ENCODE measurements around the gene ARHGEF4.

The ARHGEF4 gene

DNA sequence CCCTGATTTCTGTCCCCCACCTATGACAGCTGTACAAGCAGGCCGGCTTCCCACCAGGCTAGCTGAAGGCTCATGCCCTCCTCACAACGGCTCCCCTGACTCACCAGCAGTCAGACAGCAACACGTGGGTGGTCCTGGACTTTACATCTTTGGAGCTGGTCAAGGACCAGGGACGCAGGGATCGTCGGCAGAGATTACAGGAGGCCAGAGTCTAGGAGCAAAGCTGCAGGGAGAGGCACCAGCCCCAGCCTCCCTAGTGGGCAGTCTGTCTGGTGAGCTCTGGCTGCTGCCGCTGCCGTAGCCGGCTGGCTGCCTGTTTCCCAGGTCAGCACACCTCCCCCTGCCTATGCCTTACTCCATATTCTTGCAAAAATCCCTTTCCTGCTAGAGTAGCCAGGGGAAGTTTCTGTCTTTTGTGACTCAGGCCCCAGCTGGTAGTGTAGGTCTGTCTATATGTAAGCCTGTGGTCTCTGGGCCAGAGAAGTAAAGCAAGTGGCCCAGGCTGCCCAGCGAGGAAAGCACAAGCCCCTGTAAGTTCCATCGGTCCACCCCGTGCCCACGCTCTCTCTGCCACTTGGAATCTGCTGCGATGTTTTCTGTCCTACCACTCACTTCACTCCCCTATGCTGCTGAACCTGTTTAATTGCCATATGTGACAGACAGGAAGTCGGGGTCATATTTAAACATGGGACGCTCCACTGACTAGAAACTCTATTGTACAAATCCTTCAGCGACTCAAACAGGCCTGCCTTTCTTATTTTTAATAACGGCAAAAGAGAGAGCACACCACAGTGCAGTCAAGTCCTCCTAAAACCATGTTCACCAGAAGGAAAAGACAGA lies 2.4 kb upstream of the ARHGEF4 start:
- no peak for DNase-seq (ENCODE audit: low read depth)

DNA sequence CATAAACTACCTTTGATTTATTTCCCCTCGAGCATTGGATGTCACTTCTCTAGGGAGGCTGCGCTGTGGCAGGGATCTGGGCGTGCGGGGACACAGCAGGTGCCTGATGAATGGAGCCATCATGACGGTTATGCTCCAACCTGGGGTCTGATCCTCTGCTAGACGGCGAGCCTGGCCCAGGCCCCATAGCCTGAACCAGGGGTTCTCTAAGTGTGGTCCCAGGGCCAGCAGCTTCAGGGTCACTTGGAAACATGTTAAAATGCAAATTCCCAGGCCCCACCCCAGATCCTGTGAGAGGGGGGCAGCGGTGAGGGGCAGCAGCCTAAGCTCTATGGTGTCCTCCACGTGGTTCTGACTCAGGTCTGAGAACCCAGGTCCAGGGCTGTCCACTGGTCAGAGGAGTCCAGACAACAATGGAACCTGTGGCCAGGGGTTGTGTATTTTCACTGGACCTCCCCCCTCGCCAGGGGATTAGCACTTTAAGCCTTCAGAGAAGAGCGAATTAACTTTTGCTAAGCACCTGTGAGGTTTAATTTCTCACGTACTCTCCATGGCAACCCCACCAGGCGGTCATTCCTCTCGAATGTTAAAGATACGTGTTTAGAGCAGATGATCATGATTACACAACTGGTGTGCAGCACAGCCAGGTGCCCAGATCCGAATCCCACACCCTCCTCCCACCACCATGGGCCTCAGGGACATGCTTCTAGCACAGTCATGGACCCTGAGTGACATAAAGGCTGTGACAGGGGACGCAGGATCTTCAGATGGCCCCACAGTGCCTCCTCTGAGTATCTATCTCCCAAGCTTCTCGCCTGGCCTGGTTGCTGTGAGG lies 1.6 kb upstream of the ARHGEF4 start:
- DNase-seq (ENCODE audit: low read depth) = no peak

- DNase-seq (ENCODE audit: low read depth) = no peak
These were observed 1.0 kb upstream of the ARHGEF4 start for GRCh38 chr2:130835766-130836015.

DNA sequence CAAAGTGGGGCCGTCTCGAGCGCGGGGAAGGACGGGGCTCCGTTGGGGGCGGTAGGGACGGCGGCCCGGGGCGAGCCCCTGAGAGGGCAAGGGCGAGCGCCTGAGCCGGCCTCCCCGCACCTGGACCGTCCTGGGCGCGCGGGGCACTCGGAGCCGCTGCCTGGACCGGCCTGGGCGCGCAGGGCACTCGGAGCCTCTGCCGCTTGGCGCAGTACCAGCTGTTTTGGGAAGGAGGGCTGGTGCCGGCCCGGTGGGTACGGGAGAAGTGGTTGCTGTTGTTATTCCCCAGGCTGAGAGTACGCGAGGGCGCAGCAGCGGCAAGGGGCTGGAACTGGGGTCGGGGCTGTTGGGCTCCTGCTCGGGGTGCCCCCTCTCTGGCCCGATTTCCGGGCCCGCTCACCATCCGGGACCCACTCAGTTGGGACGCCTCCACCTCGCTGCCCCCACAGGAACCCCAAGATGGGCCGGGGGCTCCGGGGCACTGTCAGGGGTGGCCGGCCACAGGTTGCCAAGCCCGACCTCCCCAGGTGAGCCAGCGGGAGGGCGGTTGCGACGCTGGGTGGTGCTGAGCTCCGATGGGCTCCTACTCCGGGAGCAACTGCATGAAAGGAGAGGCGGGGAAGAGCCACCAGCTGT lies 579 bp downstream of the ARHGEF4 start:
- DNase-seq (ENCODE audit: low read depth) = no peak

DNA sequence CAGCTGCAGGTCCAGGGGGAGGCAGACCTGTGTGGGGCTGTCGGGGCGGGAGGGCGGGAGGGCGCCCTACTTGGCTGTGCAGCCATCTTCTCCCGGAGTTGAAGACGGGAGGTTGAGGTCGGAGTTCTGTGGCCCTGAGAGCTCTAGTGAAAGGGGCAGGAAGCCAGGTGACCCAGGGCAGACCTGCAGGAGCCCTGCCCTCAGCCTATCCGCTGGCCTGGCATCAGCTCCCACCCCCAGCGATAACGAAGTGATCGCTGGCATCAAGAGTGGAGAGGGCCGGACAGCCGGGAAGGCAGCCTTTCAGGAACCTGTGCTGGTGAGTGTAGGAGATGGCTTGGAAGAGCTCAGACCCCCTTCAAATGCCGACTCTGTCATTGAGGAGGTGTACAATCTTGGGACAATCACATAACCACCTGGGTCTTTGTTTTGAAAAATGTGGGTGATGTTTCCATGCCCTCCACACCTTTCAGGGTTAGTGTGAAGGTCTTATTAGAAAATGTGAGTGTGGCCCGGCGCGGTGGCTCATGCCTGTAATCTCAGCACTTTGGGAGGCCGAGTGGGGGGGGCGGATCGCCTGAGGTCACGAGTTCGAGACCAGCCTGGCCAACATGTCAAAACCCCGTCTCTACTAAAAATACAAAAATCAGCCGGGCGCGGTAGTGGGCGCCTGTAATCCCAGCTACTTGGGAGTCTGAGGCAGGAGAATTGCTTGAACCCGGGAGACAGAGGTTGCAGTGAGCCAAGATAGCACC lies 1.3 kb downstream of the ARHGEF4 start:
- no peak for DNase-seq (ENCODE audit: low read depth)

DNA sequence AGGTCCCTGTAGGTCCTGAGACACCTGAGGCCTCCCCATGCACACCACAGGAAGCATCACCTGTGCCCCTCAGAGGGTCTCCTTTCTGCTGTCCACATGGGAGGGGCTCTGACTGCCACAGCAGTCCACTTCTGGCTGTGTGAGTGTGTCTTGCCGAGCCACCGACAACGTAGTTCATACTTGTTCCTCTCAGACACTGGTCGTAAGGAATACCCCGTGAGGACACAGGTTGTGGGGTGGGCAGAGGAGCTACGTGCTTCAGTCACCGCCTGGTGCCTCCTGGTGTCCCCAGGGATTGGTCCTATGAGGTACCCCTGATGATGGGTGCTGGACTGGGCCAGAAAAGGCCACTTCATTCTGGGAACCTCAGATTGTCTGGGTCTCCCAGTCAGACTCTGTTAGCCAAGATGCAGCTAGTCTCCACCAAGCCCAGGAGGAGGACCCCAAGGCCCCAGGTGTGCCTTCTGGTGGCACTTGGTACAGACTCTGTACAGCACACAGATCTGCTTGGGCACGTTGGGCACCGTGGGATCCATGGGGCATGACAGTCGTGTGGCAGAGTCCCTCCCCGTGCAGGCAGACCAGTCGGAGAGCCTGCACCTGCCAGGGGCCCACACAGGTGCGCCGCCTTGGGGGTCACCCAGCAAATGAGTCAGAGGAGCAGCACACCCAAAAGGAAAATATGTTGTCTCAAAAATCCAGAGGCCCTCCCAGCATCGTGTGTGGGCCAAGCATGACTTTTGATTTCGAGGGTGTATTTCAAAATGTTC lies 2.5 kb downstream of the ARHGEF4 start:
- no peak for DNase-seq (ENCODE audit: low read depth)

DNA sequence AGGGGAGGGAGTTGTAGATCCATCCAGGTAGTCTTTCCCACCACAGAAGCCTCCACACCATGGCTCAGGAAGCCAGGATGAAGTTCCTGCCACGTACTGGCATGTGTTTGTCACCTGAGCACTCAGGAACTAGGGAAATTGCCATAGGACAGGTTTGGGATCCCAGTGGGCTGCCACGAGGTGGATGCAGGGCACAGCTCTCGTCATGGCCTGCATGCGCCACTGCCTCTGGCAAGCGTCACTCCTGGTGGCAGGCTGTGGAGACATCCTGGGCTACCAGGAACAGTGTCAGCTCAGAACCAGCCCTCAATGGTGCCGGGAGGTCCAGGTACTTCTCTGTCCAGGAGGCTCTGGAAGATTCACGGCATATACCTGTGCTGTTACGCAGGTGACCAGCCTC lies 3.8 kb downstream of the ARHGEF4 start:
- DNase-seq (ENCODE audit: low read depth) = no peak

DNA sequence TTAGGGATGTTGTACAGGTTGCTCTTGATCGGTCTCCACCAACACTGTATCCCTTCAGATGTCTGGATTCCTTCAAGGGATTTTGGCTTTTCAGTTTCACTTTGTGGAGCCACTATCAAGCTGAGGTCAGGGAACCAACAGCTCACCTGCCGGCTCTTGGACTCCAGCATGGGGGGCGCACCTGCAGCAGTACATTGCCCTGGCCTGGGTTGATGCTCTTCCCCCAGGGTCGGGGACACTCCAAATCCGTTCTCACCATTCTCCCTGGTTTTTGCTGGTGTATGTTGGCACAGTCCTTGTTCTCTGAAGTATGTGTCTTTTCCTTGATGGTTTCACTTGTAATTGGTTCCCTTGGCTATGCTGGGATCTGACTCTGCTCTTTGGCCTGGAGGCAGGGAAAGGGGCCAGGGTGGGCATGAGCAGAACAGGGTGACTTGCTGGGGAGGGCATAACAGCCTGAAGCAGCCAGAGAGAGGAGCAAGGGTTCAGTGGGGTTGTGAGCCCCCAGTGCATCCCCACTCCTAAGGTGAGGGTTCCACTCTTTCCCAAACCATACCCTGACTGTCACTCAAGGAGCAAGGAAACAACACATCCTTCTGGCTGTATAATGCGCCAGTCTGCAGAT lies 5.1 kb downstream of the ARHGEF4 start:
- no peak for DNase-seq (ENCODE audit: low read depth)

- DNase-seq (ENCODE audit: low read depth) = no peak
These were observed 6.1 kb downstream of the ARHGEF4 start for GRCh38 chr2:130842770-130843169.

- DNase-seq (ENCODE audit: low read depth) = no peak
These were observed 6.7 kb downstream of the ARHGEF4 start for GRCh38 chr2:130843321-130843985.

GRCh38 chr2:130844161-130844560 lies 7.4 kb downstream of the ARHGEF4 start:
- DNase-seq (ENCODE audit: low read depth) = no peak

- no peak for DNase-seq (ENCODE audit: low read depth)
These were observed 8.9 kb downstream of the ARHGEF4 start for GRCh38 chr2:130845505-130846085.

DNA sequence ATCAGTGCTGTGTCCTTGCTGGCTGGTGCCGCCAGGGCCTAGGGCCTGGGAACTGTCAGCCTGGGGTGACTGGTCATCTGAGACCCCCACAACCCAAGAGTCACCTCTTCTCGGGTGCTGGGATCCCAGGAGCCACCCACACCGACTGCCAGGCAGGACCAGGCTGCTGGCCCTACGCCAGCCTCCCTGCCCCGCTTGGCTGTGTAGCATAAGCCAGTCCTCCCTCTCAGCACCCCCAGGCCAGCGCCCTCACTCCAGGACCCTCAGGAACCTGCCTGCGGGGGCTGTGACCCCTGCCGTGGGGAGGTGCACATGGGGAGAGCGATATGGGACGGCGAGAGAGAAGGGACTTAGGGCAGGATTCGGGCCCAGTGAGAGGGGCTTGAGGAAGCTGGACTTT lies 9.5 kb downstream of the ARHGEF4 start:
- no peak for DNase-seq (ENCODE audit: low read depth)

- no peak for DNase-seq (ENCODE audit: low read depth)
These were observed 10.1 kb downstream of the ARHGEF4 start for GRCh38 chr2:130846686-130847375.

DNA sequence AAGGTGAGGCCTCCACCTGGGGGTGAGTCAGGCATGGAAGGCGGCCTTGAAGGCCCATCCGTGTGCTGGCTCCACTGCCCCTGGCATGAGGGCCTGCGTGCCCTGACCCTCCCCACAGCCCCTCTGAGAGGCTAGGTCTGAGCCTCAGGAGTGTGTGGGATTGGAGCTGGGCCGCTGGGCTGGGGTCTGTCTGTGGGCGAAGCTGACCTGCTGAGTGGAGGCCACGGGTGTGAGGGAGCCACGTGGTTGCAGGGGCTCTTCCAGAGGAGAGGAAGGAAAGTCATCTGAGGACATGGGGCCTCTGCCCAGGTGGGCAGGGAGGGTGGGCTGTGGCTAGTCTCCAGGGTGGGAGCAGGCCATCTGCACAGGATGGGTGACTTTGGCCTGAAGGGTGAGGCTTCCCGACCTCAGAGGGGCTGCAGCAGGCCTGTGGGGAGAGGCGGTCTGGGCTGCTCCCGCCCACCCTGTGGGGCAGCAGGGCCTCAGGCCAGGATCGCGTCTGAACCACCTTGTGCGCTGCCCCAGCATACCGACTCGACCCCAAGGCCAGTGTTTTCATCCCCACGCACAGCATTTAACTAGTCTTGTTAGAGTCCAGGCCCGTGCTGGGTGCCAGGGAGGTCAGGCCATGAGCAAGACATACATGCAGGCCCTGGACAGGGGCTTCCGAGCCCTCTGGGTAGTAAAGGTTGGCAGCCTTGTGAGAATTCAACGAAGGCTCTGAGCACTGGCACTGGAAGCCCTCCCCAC lies 11.2 kb downstream of the ARHGEF4 start:
- no peak for DNase-seq (ENCODE audit: low read depth)

DNA sequence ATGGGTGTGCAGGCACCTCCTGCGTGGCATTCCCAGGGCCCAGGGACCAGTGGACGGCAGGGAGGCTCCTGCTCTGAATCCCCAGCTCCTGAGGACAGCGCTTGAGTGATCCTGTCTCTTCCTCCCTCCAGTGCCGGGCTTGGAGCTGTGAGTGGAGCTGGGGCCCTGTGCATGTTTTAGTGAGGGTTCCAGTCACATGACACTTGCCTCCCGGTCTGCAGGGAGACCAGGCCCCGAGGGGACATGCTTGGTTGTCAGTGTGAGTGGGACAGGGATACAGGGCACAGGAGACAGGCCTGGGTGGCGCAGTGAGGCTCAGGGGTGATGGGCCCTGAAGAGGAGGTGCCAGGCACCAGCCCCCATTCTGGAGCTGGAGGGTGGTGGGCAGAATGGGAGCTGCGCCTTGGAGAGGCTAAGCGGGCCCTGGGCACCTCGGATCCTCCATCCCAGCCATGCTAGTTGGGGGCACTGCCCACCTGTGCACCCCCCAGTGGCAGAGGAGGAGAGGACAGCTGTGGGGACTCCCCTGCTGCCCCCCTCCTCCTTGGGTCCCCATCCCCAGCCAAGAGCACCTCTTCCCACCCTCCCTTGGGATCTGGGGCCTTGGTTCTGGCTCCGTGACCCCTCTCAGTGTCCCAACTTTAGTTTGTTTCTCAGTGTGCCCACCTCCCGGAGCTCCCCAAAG lies 12.0 kb downstream of the ARHGEF4 start:
- no peak for DNase-seq (ENCODE audit: low read depth)

DNA sequence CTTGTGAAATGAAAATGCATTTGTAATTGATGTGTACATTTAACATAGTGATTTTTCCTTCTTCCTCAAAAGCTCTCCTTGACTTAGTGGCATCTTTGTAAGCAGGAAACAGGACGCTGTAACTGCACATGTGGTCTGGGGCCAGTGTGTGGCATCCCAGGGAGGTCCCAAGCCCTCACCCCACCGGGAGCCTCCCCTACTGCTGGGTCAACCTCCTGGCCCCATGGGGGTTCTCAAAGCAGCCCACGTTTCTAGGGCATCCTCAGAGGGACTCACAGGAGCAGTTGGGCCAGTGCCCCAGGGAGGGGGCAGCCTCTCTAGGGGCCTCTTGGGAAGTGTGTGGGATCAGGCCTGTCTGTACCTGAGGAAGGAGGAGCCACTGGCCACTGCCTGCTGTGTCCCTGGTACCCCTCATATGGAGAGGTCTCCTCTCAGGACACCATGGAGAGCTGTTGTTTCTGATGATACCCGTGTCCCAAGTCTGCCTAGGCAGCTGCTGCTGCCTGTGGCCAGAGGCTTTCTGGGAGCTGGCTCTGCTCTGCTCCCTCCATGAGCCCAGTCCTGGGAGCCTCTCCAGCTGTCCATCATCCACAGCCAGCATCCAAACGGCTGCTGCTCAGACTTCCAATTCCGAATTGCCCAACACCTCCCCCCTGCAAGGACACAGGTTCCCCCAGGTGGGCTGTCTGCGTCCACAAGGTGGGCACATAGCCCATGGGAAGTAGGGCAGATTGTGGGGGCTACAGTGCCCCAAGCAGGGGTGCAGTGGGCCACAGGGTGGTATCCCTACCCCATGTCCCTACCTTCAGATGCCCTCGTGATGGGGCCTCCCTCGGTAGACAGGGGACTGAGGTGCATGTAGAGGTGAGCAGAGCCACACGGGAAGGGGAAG lies 13.4 kb downstream of the ARHGEF4 start:
- DNase-seq (ENCODE audit: low read depth) = no peak

All from activated T-helper 9 cell treated with anti-CD3 and anti-CD28 coated beads, Interleukin-2, amount 50 U/mL, for 16 hours (primary cell).